Stomach (tissue), 4 donors: Measurements from ENCODE around the gene PNPLA6.

ENCODE experiments used
- CTCF ChIP-seq, 7 experiments: fragments of 450-650 bp in 4 of 7; fragments of 200-600 bp in 3 of 7; sonication (generic) in 3 of 7; IDR thresholded peaks; one replicate each; pipeline ENCODE4 v1.5.1; 2016 to 2019; ENCODE audit warnings: antibody characterized with exemption in 7 of 7, control low read depth in 2 of 7, mild to moderate bottlenecking in 1 of 7
- EP300 ChIP-seq: sonication (generic); formaldehyde crosslinking; IDR thresholded peaks from one replicate; pipeline ENCODE4 v1.6.1; 2017; ENCODE audit warnings: antibody characterized with exemption
- POLR2A ChIP-seq, 4 donors: fragments of 450-650 bp; IDR thresholded peaks; one replicate each; pipeline ENCODE4 v1.6.1; 2016; ENCODE audit warnings: antibody characterized with exemption in 4 of 4, control low read depth in 2 of 4, mild to moderate bottlenecking in 1 of 4, moderate library complexity in 1 of 4
- POLR2AphosphoS5 ChIP-seq, 3 donors: sonication (generic); formaldehyde crosslinking; IDR thresholded peaks; one replicate each; pipeline ENCODE4 v1.6.1; 2016; ENCODE audit warnings: antibody characterized with exemption in 3 of 3

- TF ChIP-seq POLR2A (IDR thresholded peaks at IDR 0.05), result no peak
- TF ChIP-seq CTCF (IDR thresholded peaks at IDR 0.05), result no peak
- TF ChIP-seq POLR2AphosphoS5 (IDR thresholded peaks at IDR 0.05), result no peak
- no peak for TF ChIP-seq EP300
Observed at GRCh38 chr19:7529610-7530490, 5.7 kb upstream of the PNPLA6 start.
